ENCODE data around the gene ANKRD34A.

GRCh38 chr1:145917595-145917994 is 46.8 kb downstream of the ANKRD34A start:
- TF ChIP-seq CTCF (IDR thresholded peaks at IDR 0.05; ENCODE audit: poor library complexity, severe bottlenecking) (no peak), SMC3 (conservative IDR thresholded peaks at IDR 0.05; ENCODE audit: poor library complexity) (no peak), EZH2 (IDR thresholded peaks at IDR 0.05; ENCODE audit: borderline replicate concordance, insufficient read depth, low read length, poor library complexity, severe bottlenecking) (no peak), EP300 (conservative IDR thresholded peaks at IDR 0.05; ENCODE audit: poor library complexity, severe bottlenecking) (no peak), POLR2AphosphoS5 (IDR thresholded peaks at IDR 0.05) (no peak), MXI1 (conservative IDR thresholded peaks at IDR 0.05; ENCODE audit: poor library complexity, severe bottlenecking) (no peak), REST (IDR thresholded peaks at IDR 0.05; ENCODE audit: borderline replicate concordance) (no peak), TAF1 (IDR thresholded peaks at IDR 0.05; ENCODE audit: low read depth) (no peak)

Measured in neural cell (in vitro differentiated cells).